NCI-H460 (cell line): ENCODE measurements around the gene HS3ST1. TPM values are rescaled to one million over a fixed set of nuclear protein-coding genes. Genes with fewer than 3 reads are reported as not detected.
"Not testable (repeated sequence)": the region's sequence is repeated elsewhere in the genome, so short reads cannot be mapped to it uniquely, and the experiment has no call there.

Experiments
- DNase-seq: peaks from one replicate; pipeline ENCODE4 v3.0.0-alpha.2; 2016; ENCODE audit warnings: low read depth; ENCODE audit errors: extremely low read depth
- total RNA-seq: library from RNA; depleted of rRNA; stranded (reverse); fragments of >200 nt; shearing (Covaris generic); gene quantifications from 2 replicates; pipeline ENCODE4 v1.2.3, GENCODE V29; 2014

Gene HS3ST1
- total RNA-seq, 1 experiment from 2014 or later, result 0.54 TPM

GRCh38 chr4:11408233-11408967 lies 20.3 kb downstream of the HS3ST1 start:
- no peak for DNase-seq

- DNase-seq, result no peak
These were observed 21.1 kb downstream of the HS3ST1 start for GRCh38 chr4:11407551-11407950.

- no peak for DNase-seq
These were observed 24.3 kb downstream of the HS3ST1 start for GRCh38 chr4:11404431-11404830.

GRCh38 chr4:11402192-11402591 lies 26.5 kb downstream of the HS3ST1 start:
- DNase-seq, result no peak

GRCh38 chr4:11399461-11399971 lies 29.2 kb downstream of the HS3ST1 start:
- DNase-seq, result no peak

- DNase-seq, result no peak
These were observed 30.7 kb downstream of the HS3ST1 start for GRCh38 chr4:11397819-11398610.

- peak; percentile 1 for DNase-seq
These were observed 31.5 kb downstream of the HS3ST1 start for GRCh38 chr4:11397146-11397545.

- no peak for DNase-seq
These were observed 35.1 kb downstream of the HS3ST1 start for GRCh38 chr4:11393551-11393950.

- not testable (repeated sequence) for DNase-seq
These were observed 44.6 kb downstream of the HS3ST1 start for GRCh38 chr4:11384072-11384471.

GRCh38 chr4:11376571-11376970 lies 52.1 kb downstream of the HS3ST1 start:
- no peak for DNase-seq

- no peak for DNase-seq
These were observed 52.5 kb downstream of the HS3ST1 start for GRCh38 chr4:11376146-11376545.

- DNase-seq, result no peak
These were observed 60.0 kb downstream of the HS3ST1 start for GRCh38 chr4:11368701-11369115.

- peak; percentile 36 for DNase-seq
These were observed 61.3 kb downstream of the HS3ST1 start for GRCh38 chr4:11367371-11367770.

GRCh38 chr4:11366859-11367258 lies 61.8 kb downstream of the HS3ST1 start:
- no peak for DNase-seq

GRCh38 chr4:11365039-11365438 lies 63.7 kb downstream of the HS3ST1 start:
- no peak for DNase-seq

- DNase-seq, result no peak
These were observed 69.1 kb downstream of the HS3ST1 start for GRCh38 chr4:11359591-11359990.

GRCh38 chr4:11355226-11355625 lies 73.5 kb downstream of the HS3ST1 start:
- DNase-seq, result no peak

- no peak for DNase-seq
These were observed 74.2 kb downstream of the HS3ST1 start for GRCh38 chr4:11354531-11354930.

- DNase-seq, result no peak
These were observed 80.1 kb downstream of the HS3ST1 start for GRCh38 chr4:11348449-11349088.

- DNase-seq, result no peak
These were observed 83.8 kb downstream of the HS3ST1 start for GRCh38 chr4:11344916-11345315.

GRCh38 chr4:11343536-11343935 lies 85.2 kb downstream of the HS3ST1 start:
- no peak for DNase-seq
